KMS-11 (cell line): ENCODE results near the gene RMDN2.

Source experiments
- H2AFZ ChIP-seq: fragments of 200-600 bp; sonication (generic); 2 replicates; pipeline ENCODE4 v1.6.1; 2016; ENCODE audit warnings: antibody characterized with exemption, mixed run types, low read depth
- H3K27ac ChIP-seq: fragments of 200-600 bp; sonication (generic); 2 replicates; pipeline ENCODE4 v1.6.1; 2016; ENCODE audit warnings: mild to moderate bottlenecking, mixed run types
- H3K27me3 ChIP-seq: fragments of 200-600 bp; sonication (generic); 2 replicates; pipeline ENCODE4 v1.6.1; 2017; ENCODE audit warnings: mild to moderate bottlenecking, low read depth, mixed run types, moderate library complexity; ENCODE audit not compliant: insufficient read depth
- H3K36me3 ChIP-seq: fragments of 200-600 bp; sonication (generic); 2 replicates; pipeline ENCODE4 v1.6.1; 2017; ENCODE audit warnings: mild to moderate bottlenecking, mixed run types; ENCODE audit not compliant: insufficient read depth
- H3K4me1 ChIP-seq: fragments of 200-600 bp; sonication (generic); 2 replicates; pipeline ENCODE4 v1.6.1; 2016; ENCODE audit warnings: mild to moderate bottlenecking, low read depth, mixed run types; ENCODE audit not compliant: poor library complexity, severe bottlenecking
- H3K4me2 ChIP-seq: fragments of 200-600 bp; sonication (generic); 2 replicates; pipeline ENCODE4 v1.7.0; 2016; ENCODE audit warnings: mild to moderate bottlenecking, mixed run types
- H3K4me3 ChIP-seq: fragments of 200-600 bp; sonication (generic); IDR thresholded peaks from 2 replicates; pipeline ENCODE4 v1.6.1; 2017; ENCODE audit warnings: low read depth, low read length, mixed read lengths; ENCODE audit not compliant: insufficient read depth
- H3K79me2 ChIP-seq: fragments of 200-600 bp; sonication (generic); 2 replicates; pipeline ENCODE4 v1.6.1; 2016; ENCODE audit warnings: low read depth, mixed run types; ENCODE audit not compliant: insufficient read depth
- H3K9ac ChIP-seq: fragments of 200-600 bp; sonication (generic); 2 replicates; pipeline ENCODE4 v1.6.1; 2016; ENCODE audit warnings: mild to moderate bottlenecking, mixed run types
- H4K20me1 ChIP-seq: fragments of 200-600 bp; sonication (generic); 2 replicates; pipeline ENCODE4 v1.6.1; 2016; ENCODE audit warnings: mild to moderate bottlenecking, mixed run types; ENCODE audit not compliant: insufficient read depth
- TF ChIP-seq, protein P1 (sequence below): fragments of 200-600 bp; sonication (generic); conservative IDR thresholded peaks from 2 replicates; pipeline ENCODE4 v1.6.1; 2017; ENCODE audit warnings: low read depth, mild to moderate bottlenecking, antibody characterized with exemption, low read length, moderate library complexity, mixed read lengths

The RMDN2 gene

GRCh38 chr2:38035968-38036367, 110.9 kb downstream of the RMDN2 start:
- H3K4me2 ChIP-seq, result no peak overlapping the region
- no peaks in the 10 kb centered on the region for H3K27me3 ChIP-seq
- no peak overlapping the region for H3K27ac ChIP-seq
- no peaks in the 10 kb centered on the region for H4K20me1 ChIP-seq
- H3K9ac ChIP-seq, result no peak overlapping the region
- H3K79me2 ChIP-seq, result no peaks in the 10 kb centered on the region
- no peak overlapping the region for H2AFZ ChIP-seq
- no peak overlapping the region for H3K4me3 ChIP-seq
- TF ChIP-seq, protein P1, sequence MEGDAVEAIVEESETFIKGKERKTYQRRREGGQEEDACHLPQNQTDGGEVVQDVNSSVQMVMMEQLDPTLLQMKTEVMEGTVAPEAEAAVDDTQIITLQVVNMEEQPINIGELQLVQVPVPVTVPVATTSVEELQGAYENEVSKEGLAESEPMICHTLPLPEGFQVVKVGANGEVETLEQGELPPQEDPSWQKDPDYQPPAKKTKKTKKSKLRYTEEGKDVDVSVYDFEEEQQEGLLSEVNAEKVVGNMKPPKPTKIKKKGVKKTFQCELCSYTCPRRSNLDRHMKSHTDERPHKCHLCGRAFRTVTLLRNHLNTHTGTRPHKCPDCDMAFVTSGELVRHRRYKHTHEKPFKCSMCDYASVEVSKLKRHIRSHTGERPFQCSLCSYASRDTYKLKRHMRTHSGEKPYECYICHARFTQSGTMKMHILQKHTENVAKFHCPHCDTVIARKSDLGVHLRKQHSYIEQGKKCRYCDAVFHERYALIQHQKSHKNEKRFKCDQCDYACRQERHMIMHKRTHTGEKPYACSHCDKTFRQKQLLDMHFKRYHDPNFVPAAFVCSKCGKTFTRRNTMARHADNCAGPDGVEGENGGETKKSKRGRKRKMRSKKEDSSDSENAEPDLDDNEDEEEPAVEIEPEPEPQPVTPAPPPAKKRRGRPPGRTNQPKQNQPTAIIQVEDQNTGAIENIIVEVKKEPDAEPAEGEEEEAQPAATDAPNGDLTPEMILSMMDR, result no peak
- no peaks in the 10 kb centered on the region for H3K4me1 ChIP-seq
- H3K36me3 ChIP-seq, result no peaks in the 10 kb centered on the region

- no peak overlapping the region for H2AFZ ChIP-seq
- no peak overlapping the region for H3K4me3 ChIP-seq
- H4K20me1 ChIP-seq, result no peaks in the 10 kb centered on the region
- TF ChIP-seq, protein P1, result no peak
- no peak overlapping the region for H3K4me2 ChIP-seq
- H3K79me2 ChIP-seq, result no peaks in the 10 kb centered on the region
- no peaks in the 10 kb centered on the region for H3K36me3 ChIP-seq
- no peak overlapping the region for H3K27ac ChIP-seq
- H3K9ac ChIP-seq, result no peak overlapping the region
- no peaks in the 10 kb centered on the region for H3K27me3 ChIP-seq
- no peaks in the 10 kb centered on the region for H3K4me1 ChIP-seq
Observed at GRCh38 chr2:38037325-38037724, 112.2 kb downstream of the RMDN2 start.

GRCh38 chr2:38037757-38038621, 112.9 kb downstream of the RMDN2 start:
- no peak overlapping the region for H3K9ac ChIP-seq
- H3K4me1 ChIP-seq, result no peaks in the 10 kb centered on the region
- no peak overlapping the region for H3K4me2 ChIP-seq
- no peaks in the 10 kb centered on the region for H4K20me1 ChIP-seq
- no peak overlapping the region for H2AFZ ChIP-seq
- H3K27me3 ChIP-seq, result no peaks in the 10 kb centered on the region
- no peak overlapping the region for H3K4me3 ChIP-seq
- TF ChIP-seq, protein P1, result no peak
- H3K27ac ChIP-seq, result no peak overlapping the region
- H3K36me3 ChIP-seq, result no peaks in the 10 kb centered on the region
- H3K79me2 ChIP-seq, result no peaks in the 10 kb centered on the region

DNA sequence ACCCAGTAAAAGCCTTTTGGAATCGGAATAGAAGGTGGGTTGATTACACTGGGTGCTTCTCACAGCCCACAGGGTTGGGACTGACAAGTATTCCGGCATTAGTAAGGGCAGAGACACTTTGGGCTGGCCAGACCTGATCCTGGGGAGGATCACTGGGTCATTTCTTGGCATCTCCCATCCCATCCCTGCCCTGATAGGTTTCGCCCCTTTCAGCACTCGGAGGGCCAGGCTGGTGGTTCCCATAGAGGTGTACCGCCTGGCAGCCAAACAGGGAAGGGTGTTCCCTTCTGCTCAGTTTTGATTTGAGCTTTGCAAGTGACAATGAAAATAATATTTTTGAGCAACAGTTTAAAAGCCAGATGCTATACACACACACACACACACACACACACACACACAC, 113.6 kb downstream of the RMDN2 start:
- Histone ChIP-seq H3K4me1 (no peaks in the 10 kb centered on the region), H3K4me2 (no peak overlapping the region), H3K4me3 (no peak overlapping the region), H3K27ac (no peak overlapping the region), H3K36me3 (no peaks in the 10 kb centered on the region), H3K9ac (no peak overlapping the region), H3K27me3 (no peaks in the 10 kb centered on the region), H2AFZ (no peak overlapping the region), H4K20me1 (no peaks in the 10 kb centered on the region), H3K79me2 (no peaks in the 10 kb centered on the region)
- TF ChIP-seq, protein P1, result no peak
